Measurements from ENCODE around the gene NRF1. TPM values are rescaled to one million over a fixed set of nuclear protein-coding genes. Genes with fewer than 3 reads are reported as not detected.

The NRF1 gene
- total and polyA plus RNA-seq, 10 of the 15 experiments (the other 5 are each of a cell fraction or from before 2014, with no cell fraction given), result 3.5 to 23.1 (median 13.5) TPM

DNA sequence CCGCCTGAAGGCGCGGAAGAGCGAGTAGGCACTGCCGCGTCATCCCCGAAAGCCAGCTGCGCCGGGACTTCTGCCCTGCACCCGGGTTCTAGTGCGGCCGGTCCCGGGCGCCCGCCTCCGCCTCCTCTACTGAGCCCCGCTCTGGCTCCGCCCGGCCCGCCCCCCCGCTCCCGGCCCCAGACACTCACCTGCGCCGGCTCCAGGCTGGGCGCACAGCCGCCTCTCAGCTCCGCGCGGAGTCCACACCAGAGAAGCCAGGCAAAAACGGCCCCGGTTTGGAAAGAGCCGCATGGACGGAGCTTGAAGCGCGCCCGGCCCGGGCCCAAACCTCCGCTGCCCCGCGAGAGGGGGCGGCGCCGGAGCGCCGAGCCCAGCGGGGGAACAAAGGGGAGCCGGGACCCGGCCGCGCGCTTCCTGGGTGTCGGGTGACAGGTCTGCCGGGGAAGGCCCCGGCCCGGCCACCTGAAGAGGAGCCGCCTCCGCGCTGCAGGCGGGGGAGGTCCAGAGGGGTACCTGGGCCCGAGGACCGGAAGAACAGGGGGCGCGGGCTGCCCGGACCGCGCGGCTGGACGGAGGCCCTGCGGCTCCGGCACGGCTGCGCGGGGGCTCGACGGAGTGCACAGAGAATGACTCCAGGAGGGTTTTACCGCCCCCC is 168.2 kb downstream of the NRF1 start:
- peak overlapping the region; percentile 90 for H3K4me2 ChIP-seq (ENCODE audit: control insufficient read depth, insufficient read depth)
- H3K27ac ChIP-seq (ENCODE audit: control insufficient read depth, insufficient read depth), result no peak overlapping the region
- no peaks in the 10 kb centered on the region for H4K20me1 ChIP-seq (ENCODE audit: control insufficient read depth, insufficient read depth)
- DNase-seq (ENCODE audit: low read depth, low spot score) (no peak), ATAC-seq (peak; percentile 47), FAIRE-seq (no peak)
- ChIA-PET RAD21 (ENCODE audit: unreplicated experiment) (no interaction called here), CTCF (no interaction called here), POLR2A (no interaction called here), SMC1A (ENCODE audit: uncharacterized antibody, unreplicated experiment) (no interaction called here)
- H3K4me1 ChIP-seq (ENCODE audit: control insufficient read depth, insufficient read depth, low read length), result peaks cover 10% of the 10 kb centered on the region
- intact Hi-C loops (cut with micrococcal nuclease; ENCODE audit: unreplicated experiment) (no loop called here), in situ Hi-C loops (cut with MboI) (no loop called here)
- no peaks in the 10 kb centered on the region for H3K36me3 ChIP-seq (ENCODE audit: control insufficient read depth in 2 of 2, insufficient read depth in 2 of 2, low read length in 1 of 2)
- peaks cover 21 to 30% of the 10 kb centered on the region in 2 experiments for H3K27me3 ChIP-seq (replicated peaks in 1 of 2; ENCODE audit: control insufficient read depth in 2 of 2, insufficient read depth in 2 of 2, low read length in 1 of 2)
- peak overlapping the region; percentile 74 for H3K4me3 ChIP-seq
- no peaks in the 10 kb centered on the region; the same call in 2 of the 3 replicates for H3K9me3 ChIP-seq (replicated peaks; ENCODE audit: control insufficient read depth, insufficient read depth, low read length)
- TF ChIP-seq POLR2A (IDR thresholded peaks at IDR 0.05; ENCODE audit: low read depth, low read length) (peak; percentile 53; the same call in 1 of the 2 replicates), BHLHE40 (IDR thresholded peaks at IDR 0.05; ENCODE audit: borderline replicate concordance in 1 of 2, low read depth in 2 of 2, low read length in 1 of 2) (0 out of 4 replicates have a peak, but pooled peaks of 1 of the 2 experiments have one; percentile 11)
- TF ChIP-seq, protein P1, sequence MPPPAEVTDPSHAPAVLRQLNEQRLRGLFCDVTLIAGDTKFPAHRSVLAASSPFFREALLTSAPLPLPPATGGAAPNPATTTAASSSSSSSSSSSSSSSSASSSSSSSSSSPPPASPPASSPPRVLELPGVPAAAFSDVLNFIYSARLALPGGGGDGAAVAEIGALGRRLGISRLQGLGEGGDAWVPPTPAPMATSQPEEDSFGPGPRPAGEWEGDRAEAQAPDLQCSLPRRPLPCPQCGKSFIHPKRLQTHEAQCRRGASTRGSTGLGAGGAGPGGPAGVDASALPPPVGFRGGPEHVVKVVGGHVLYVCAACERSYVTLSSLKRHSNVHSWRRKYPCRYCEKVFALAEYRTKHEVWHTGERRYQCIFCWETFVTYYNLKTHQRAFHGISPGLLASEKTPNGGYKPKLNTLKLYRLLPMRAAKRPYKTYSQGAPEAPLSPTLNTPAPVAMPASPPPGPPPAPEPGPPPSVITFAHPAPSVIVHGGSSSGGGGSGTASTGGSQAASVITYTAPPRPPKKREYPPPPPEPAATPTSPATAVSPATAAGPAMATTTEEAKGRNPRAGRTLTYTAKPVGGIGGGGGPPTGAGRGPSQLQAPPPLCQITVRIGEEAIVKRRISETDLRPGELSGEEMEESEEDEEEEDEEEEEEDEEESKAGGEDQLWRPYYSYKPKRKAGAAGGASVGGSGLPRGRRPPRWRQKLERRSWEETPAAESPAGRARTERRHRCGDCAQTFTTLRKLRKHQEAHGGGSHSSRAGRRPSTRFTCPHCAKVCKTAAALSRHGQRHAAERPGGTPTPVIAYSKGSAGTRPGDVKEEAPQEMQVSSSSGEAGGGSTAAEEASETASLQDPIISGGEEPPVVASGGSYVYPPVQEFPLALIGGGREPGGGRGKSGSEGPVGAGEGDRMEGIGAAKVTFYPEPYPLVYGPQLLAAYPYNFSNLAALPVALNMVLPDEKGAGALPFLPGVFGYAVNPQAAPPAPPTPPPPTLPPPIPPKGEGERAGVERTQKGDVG (CRISPR knock-in tag; IDR thresholded peaks at IDR 0.05), result no peak
- no TSS peak for BruUV-seq (replicated peaks)
- H2AFZ ChIP-seq (ENCODE audit: control insufficient read depth, low read depth, low read length), result peak overlapping the region; percentile 18; the same call in 1 of the 2 replicates
- H3K9ac ChIP-seq (ENCODE audit: control insufficient read depth, insufficient read depth, low read length), result no peak overlapping the region
- WGBS (ENCODE audit: insufficient coverage, insufficient replicate concordance, low lambda C conversion rate, missing lambda C conversion rate), result under 1% methylated on average over 41 of the region's 76 CpGs
- no peaks in the 10 kb centered on the region for H3K79me2 ChIP-seq (ENCODE audit: control insufficient read depth, insufficient read depth, low read length)
